ENCODE measurements around the gene KCNK6. TPM values are rescaled to one million over a fixed set of nuclear protein-coding genes. Genes with fewer than 3 reads are reported as not detected.

KCNK6 gene
- total and polyA plus RNA-seq, 2 of the 8 experiments (the other 6 are each of a cell fraction or from before 2014, with no cell fraction given): 10.6 to 13.3 TPM

GRCh38 chr19:38281811-38282566, 37.7 kb upstream of the KCNK6 start (continued):
- no peak for TF ChIP-seq CHD7 (IDR thresholded peaks at IDR 0.05; ENCODE audit: insufficient replicate concordance, low read length)

Measured in H1 (cell line).